ENCODE measurements around the gene AZI2. TPM values are rescaled to one million over a fixed set of nuclear protein-coding genes. Genes with fewer than 3 reads are reported as not detected.

The AZI2 gene
- total RNA-seq, 2 experiments from 2014 or later = 52.0 to 55.3 TPM

DNA sequence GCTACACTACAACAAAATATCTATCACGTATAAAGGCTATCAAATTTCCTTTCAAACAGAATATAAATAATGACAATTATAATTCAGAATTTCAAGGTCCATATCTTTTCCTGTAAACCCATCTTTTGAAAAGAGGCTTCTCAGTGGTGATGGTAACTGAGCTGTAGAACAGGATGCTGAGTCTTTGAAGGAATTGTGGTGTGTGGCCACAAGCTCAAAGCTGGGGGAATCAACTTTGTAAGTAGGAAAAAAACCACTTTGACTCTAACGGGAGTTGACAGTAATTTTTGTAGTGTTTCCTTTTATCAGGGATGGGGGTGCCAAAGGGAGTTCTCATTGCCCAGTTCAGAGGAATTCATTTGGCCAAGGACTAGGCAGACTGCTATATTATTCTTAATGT, 13.4 kb downstream of the AZI2 start:
- peaks cover 14% of the 10 kb centered on the region for H3K4me1 Mint-ChIP-seq (ENCODE audit: low read depth)
- H3K4me3 Mint-ChIP-seq = no peak overlapping the region
- H3K9me3 Mint-ChIP-seq (ENCODE audit: insufficient read depth) = no peaks in the 10 kb centered on the region
- peaks cover 38% of the 10 kb centered on the region for H3K36me3 Mint-ChIP-seq (ENCODE audit: low read depth)
- H3K27ac Mint-ChIP-seq = no peak overlapping the region
- CTCF ChIA-PET = interaction anchor here (1.0 to 4.3 kb wide), 10 partner anchors 9 to 629 kb away, joined by 3 to 29 read pairs (median 6); partner anchors contain the start of genes AZI2, EOMES and ZCWPW2
- DNase-seq = no peak
- POLR2A ChIA-PET = interaction anchor here (0.9 to 2.2 kb wide), 2 partner anchors 9 to 14 kb away, joined by 3 to 17 read pairs; partner anchors contain the start of genes AZI2 and ZCWPW2
- no peaks in the 10 kb centered on the region for H3K27me3 Mint-ChIP-seq (ENCODE audit: low read depth)
- peak; percentile 68 for ATAC-seq

GRCh38 chr3:28334552-28334951, 14.1 kb downstream of the AZI2 start:
- Mint-ChIP-seq H3K27ac (no peak overlapping the region), H3K27me3 (ENCODE audit: low read depth) (no peaks in the 10 kb centered on the region), H3K36me3 (ENCODE audit: low read depth) (peaks cover 34% of the 10 kb centered on the region), H3K4me1 (ENCODE audit: low read depth) (peaks cover 14% of the 10 kb centered on the region), H3K4me3 (no peak overlapping the region), H3K9me3 (ENCODE audit: insufficient read depth) (no peaks in the 10 kb centered on the region)
- no peak for DNase-seq
- CTCF ChIA-PET = interaction anchor here (1.0 to 4.3 kb wide), 8 partner anchors 8 to 628 kb away, joined by 3 to 29 read pairs (median 6); partner anchors contain the start of genes AZI2, EOMES and ZCWPW2
- no peak for ATAC-seq
- POLR2A ChIA-PET = interaction anchor here (2.2 kb wide), 1 partner anchor 14 kb away, joined by 17 read pairs; the partner anchor contains the start of genes AZI2 and ZCWPW2

- ATAC-seq = no peak
- POLR2A ChIA-PET = interaction anchor here (4.0 kb wide), 1 partner anchor 20 kb away, joined by 23 read pairs; the partner anchor contains the start of genes AZI2 and ZCWPW2
- no peak overlapping the region for H3K4me3 Mint-ChIP-seq
These were observed 20.2 kb downstream of the AZI2 start for GRCh38 chr3:28328188-28329151.

GRCh38 chr3:28326458-28326926, 22.1 kb downstream of the AZI2 start:
- ATAC-seq (peak; percentile 89), DNase-seq (peak; percentile 62)
- no peaks in the 10 kb centered on the region for H3K27me3 Mint-ChIP-seq (ENCODE audit: low read depth)
- H3K9me3 Mint-ChIP-seq (ENCODE audit: insufficient read depth) = no peaks in the 10 kb centered on the region
- ChIA-PET POLR2A (interaction anchor here (0.7 to 4.0 kb wide), 4 partner anchors 9 to 615 kb away, joined by 3 to 23 read pairs (median 3); partner anchors contain the start of genes AZI2 and ZCWPW2), CTCF (interaction anchor here (1.0 to 4.6 kb wide), 13 partner anchors 8 to 646 kb away, joined by 3 to 66 read pairs (median 4); partner anchors contain the start of genes AZI2, EOMES and ZCWPW2)
- H3K4me3 Mint-ChIP-seq = peak overlapping the region; percentile 25
- H3K36me3 Mint-ChIP-seq (ENCODE audit: low read depth) = peaks cover 37% of the 10 kb centered on the region
- H3K4me1 Mint-ChIP-seq (ENCODE audit: low read depth) = peaks cover 35% of the 10 kb centered on the region
- peak overlapping the region; percentile 61 for H3K27ac Mint-ChIP-seq

More at GRCh38 chr3:28328188-28329151, 20.2 kb downstream of the AZI2 start:
- peaks cover 33% of the 10 kb centered on the region for H3K4me1 Mint-ChIP-seq (ENCODE audit: low read depth)
- no peak for DNase-seq
- no peaks in the 10 kb centered on the region for H3K9me3 Mint-ChIP-seq (ENCODE audit: insufficient read depth)
- CTCF ChIA-PET = interaction anchor here (0.8 to 4.6 kb wide), 21 partner anchors 8 to 622 kb away, joined by 3 to 66 read pairs (median 4); partner anchors contain the start of genes AZI2, EOMES and ZCWPW2
- H3K27me3 Mint-ChIP-seq (ENCODE audit: low read depth) = no peaks in the 10 kb centered on the region
- H3K27ac Mint-ChIP-seq = no peak overlapping the region
- H3K36me3 Mint-ChIP-seq (ENCODE audit: low read depth) = peaks cover 30% of the 10 kb centered on the region

- no peak for DNase-seq
- ATAC-seq = no peak
- Mint-ChIP-seq H3K4me1 (ENCODE audit: low read depth) (peaks cover 42% of the 10 kb centered on the region), H3K9me3 (ENCODE audit: insufficient read depth) (no peaks in the 10 kb centered on the region), H3K4me3 (no peak overlapping the region), H3K36me3 (ENCODE audit: low read depth) (peaks cover 41% of the 10 kb centered on the region), H3K27me3 (ENCODE audit: low read depth) (no peaks in the 10 kb centered on the region), H3K27ac (no peak overlapping the region)
- CTCF ChIA-PET = interaction anchor here (0.9 to 2.9 kb wide), 6 partner anchors 11 to 610 kb away, joined by 4 to 27 read pairs (median 8); partner anchors contain the start of genes AZI2, EOMES and ZCWPW2
- POLR2A ChIA-PET = no interaction called here
These were observed 26.2 kb downstream of the AZI2 start for GRCh38 chr3:28322464-28322863.

DNA sequence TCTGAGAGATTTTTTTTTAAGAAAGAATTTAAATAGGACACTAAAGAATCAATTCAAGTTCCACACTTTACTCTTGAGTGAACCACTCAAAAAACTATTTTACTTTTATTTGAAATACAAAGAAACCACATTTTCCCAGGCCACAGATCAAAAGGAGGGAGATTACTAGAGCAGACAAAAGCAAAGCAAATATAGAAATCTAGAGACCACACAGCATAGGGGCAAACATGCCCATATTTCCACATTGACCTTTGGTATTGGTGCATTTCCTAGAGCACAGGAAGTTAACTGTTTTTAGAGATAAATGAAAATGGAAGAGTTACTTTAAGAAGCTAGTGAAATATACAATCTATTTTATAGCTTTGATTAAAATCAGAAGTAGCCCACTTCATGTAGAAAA, 27.6 kb downstream of the AZI2 start:
- H3K4me3 Mint-ChIP-seq = no peak overlapping the region
- ChIA-PET POLR2A (interaction anchor here (1.2 kb wide), 1 partner anchor 28 kb away, joined by 5 read pairs; the partner anchor contains the start of genes AZI2 and ZCWPW2), CTCF (interaction anchor here (0.7 to 2.9 kb wide), 7 partner anchors 25 to 609 kb away, joined by 3 to 27 read pairs (median 5); partner anchors contain the start of genes AZI2, EOMES and ZCWPW2)
- peaks cover 39% of the 10 kb centered on the region for H3K36me3 Mint-ChIP-seq (ENCODE audit: low read depth)
- H3K27ac Mint-ChIP-seq = no peak overlapping the region
- ATAC-seq (no peak), DNase-seq (no peak)
- H3K27me3 Mint-ChIP-seq (ENCODE audit: low read depth) = no peaks in the 10 kb centered on the region
- no peaks in the 10 kb centered on the region for H3K9me3 Mint-ChIP-seq (ENCODE audit: insufficient read depth)
- peaks cover 30% of the 10 kb centered on the region for H3K4me1 Mint-ChIP-seq (ENCODE audit: low read depth)

GRCh38 chr3:28317438-28318022, 31.1 kb downstream of the AZI2 start:
- H3K36me3 Mint-ChIP-seq (ENCODE audit: low read depth) = peaks cover 18% of the 10 kb centered on the region
- H3K9me3 Mint-ChIP-seq (ENCODE audit: insufficient read depth) = no peaks in the 10 kb centered on the region
- H3K4me1 Mint-ChIP-seq (ENCODE audit: low read depth) = peaks cover 14% of the 10 kb centered on the region
- no peaks in the 10 kb centered on the region for H3K27me3 Mint-ChIP-seq (ENCODE audit: low read depth)
- no peak overlapping the region for H3K4me3 Mint-ChIP-seq
- DNase-seq = peak; percentile 62
- ChIA-PET CTCF (interaction anchor here (0.6 to 1.2 kb wide), 11 partner anchors 9 to 850 kb away, joined by 3 to 21 read pairs (median 3); no protein-coding TSS in a partner anchor), POLR2A (no interaction called here)
- no peak overlapping the region for H3K27ac Mint-ChIP-seq
- ATAC-seq = peak; percentile 87

GRCh38 chr3:28316226-28316625, 32.4 kb downstream of the AZI2 start:
- ATAC-seq (no peak), DNase-seq (no peak)
- Mint-ChIP-seq H3K36me3 (ENCODE audit: low read depth) (peaks cover 10% of the 10 kb centered on the region), H3K4me3 (no peak overlapping the region), H3K27me3 (ENCODE audit: low read depth) (no peaks in the 10 kb centered on the region), H3K27ac (no peak overlapping the region), H3K9me3 (ENCODE audit: insufficient read depth) (no peaks in the 10 kb centered on the region), H3K4me1 (ENCODE audit: low read depth) (peaks cover 10% of the 10 kb centered on the region)
- POLR2A ChIA-PET = no interaction called here
- CTCF ChIA-PET = no interaction called here

DNA sequence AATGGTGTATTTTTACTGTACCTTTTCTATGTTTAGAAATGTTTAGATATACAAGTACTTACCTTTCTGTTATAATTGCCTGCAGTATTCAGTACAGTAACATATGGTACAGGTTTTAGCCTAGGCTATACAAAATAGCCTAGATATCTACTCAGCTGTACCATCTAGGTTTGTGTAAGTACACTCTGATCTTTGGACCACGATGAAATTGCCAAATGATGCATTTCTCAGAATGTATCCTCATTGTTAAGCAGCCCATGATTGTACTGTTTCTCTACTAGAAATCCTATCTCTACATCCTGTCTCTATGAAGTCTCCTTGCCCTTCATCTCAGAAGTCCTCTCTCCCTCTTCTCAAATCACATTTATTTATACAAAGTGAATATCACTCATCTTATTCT, 32.9 kb downstream of the AZI2 start:
- Mint-ChIP-seq H3K4me3 (no peak overlapping the region), H3K36me3 (ENCODE audit: low read depth) (peaks cover 5% of the 10 kb centered on the region), H3K27ac (no peak overlapping the region), H3K4me1 (ENCODE audit: low read depth) (peaks cover 4% of the 10 kb centered on the region), H3K9me3 (ENCODE audit: insufficient read depth) (no peaks in the 10 kb centered on the region), H3K27me3 (ENCODE audit: low read depth) (no peaks in the 10 kb centered on the region)
- ChIA-PET CTCF (no interaction called here), POLR2A (no interaction called here)
- ATAC-seq (no peak), DNase-seq (no peak)

- POLR2A ChIA-PET = no interaction called here
- CTCF ChIA-PET = interaction anchor here (1.0 to 1.4 kb wide), 3 partner anchors 9 to 596 kb away, joined by 3 to 4 read pairs (median 3); partner anchors contain the start of gene EOMES
- Mint-ChIP-seq H3K36me3 (ENCODE audit: low read depth) (peaks cover 3% of the 10 kb centered on the region), H3K4me1 (ENCODE audit: low read depth) (no peaks in the 10 kb centered on the region), H3K27me3 (ENCODE audit: low read depth) (no peaks in the 10 kb centered on the region), H3K27ac (no peak overlapping the region), H3K4me3 (no peak overlapping the region), H3K9me3 (ENCODE audit: insufficient read depth) (no peaks in the 10 kb centered on the region)
- DNase-seq = no peak
- ATAC-seq = no peak
These were observed 40.4 kb downstream of the AZI2 start for GRCh38 chr3:28308196-28308595.

DNA sequence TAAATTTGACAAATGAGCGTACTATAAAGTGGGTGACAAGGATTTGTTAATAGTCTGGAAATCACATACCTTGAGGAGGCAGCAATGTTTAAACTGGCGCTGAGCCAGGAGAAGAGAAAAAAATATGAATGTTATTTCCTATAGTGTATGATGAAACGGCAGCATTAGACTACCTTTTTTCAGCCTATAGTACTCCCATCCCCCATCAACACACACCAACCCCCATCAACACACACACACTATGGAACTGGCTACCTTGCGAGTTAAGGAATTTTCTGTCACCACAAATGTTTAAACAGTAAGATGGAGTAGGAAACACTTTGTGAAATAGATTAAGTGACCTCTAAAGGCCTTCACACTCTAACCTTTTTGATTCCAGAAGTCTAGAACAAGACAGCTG, 46.9 kb downstream of the AZI2 start:
- DNase-seq (no peak), ATAC-seq (no peak)
- ChIA-PET CTCF (no interaction called here), POLR2A (no interaction called here)
- H3K36me3 Mint-ChIP-seq (ENCODE audit: low read depth) = peaks cover 8% of the 10 kb centered on the region
- H3K4me1 Mint-ChIP-seq (ENCODE audit: low read depth) = peaks cover 3% of the 10 kb centered on the region
- H3K4me3 Mint-ChIP-seq = no peak overlapping the region
- H3K27ac Mint-ChIP-seq = no peak overlapping the region
- no peaks in the 10 kb centered on the region for H3K9me3 Mint-ChIP-seq (ENCODE audit: insufficient read depth)
- no peaks in the 10 kb centered on the region for H3K27me3 Mint-ChIP-seq (ENCODE audit: low read depth)
